NCI-H146 (cell line): ENCODE measurements around the gene NAT10.

Source experiments
- DNase-seq: peaks from one replicate; lab custom pipeline; 2025; lab: John Stamatoyannopoulos, UW

Gene NAT10

DNA sequence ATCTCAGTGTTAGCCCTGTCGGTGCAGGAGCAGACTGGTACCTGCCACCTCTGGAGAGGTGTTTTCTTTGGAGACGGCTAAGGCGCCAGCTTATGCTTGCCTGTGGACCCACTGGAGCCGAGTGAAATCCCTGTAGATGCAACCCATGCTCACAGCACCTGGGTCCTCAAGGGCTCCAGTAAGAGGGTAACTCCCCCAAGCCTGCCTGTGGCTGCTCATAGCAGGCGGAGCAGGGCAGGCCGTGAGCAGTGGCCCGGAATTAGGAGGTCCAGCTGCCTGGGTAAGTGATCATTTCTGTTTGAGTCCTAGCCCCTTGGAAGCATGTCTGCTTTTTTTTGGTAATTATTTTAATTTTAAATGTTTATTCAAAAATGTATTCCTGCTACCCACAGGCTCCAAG, 43.8 kb downstream of the NAT10 start:
- DNase-seq, result no peak

DNA sequence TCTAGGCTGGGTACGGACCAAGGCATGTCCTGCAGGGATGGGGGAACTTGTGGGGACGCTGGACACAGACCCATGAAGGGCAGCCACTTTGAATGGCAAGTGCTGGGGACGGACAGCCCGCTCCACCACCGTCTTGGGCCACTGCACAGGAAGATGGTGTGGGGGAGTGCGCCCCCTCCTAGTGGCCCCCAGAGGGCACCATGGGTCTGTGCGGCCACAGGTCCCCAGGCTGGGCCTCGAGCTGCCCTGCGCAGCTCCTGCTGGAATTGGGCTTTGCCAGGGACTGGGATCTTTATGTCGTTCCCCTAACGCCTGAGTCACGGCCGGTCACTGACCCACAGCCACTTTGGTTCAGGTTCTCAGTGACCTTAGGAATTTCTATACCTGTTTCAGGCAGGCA, 44.4 kb downstream of the NAT10 start:
- no peak for DNase-seq

DNA sequence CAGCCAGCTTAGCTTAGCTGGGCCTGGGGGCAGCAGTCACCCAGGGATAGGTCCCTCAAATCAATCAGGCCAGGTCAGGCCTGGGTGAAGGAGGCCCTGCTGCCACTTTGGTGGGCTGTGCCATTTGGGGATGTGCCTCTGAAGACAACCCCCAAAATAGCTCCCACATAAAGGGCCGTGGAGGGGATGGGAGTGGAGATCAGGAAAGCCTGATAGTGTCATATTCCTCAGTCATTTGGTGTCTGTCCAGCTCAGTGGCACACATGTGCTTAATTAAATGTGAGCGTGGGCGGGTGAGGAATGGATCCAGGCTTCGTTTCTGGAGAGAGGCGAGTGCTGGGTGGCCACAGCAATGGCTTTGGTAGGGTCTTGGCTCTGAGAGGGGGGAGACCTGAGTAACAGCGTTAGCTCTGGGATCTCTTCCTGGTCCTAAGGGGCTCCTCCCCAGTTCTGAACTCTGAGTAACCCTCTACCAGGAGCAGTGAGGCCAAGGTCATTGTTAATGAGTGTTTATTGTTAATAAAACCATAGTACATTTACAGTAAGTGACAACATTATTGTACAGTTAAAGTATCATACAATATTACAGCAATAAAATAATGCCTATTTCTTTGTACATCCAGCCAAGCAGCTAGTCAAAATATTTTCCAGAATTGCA, 45.2 kb downstream of the NAT10 start:
- no peak for DNase-seq

DNA sequence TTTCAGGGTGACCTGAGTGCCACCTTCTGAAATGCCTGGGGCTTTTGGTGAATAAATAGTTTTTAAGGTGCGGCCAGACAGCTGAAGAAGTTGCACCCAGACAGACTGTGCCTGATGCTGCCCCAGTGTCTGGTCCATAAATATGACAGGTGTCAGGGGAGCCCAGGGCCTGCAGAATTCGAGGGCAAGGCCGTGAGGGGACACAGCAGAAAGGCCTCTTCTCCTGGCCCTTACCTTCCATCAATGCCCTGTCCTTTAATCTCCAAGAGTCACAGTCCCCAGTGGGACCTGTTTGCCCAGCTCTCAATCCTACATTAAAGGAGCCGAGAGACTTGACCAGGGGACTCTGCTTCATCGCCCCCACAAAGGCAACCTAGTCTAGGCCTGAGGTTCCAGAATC, 45.7 kb downstream of the NAT10 start:
- no peak for DNase-seq

DNA sequence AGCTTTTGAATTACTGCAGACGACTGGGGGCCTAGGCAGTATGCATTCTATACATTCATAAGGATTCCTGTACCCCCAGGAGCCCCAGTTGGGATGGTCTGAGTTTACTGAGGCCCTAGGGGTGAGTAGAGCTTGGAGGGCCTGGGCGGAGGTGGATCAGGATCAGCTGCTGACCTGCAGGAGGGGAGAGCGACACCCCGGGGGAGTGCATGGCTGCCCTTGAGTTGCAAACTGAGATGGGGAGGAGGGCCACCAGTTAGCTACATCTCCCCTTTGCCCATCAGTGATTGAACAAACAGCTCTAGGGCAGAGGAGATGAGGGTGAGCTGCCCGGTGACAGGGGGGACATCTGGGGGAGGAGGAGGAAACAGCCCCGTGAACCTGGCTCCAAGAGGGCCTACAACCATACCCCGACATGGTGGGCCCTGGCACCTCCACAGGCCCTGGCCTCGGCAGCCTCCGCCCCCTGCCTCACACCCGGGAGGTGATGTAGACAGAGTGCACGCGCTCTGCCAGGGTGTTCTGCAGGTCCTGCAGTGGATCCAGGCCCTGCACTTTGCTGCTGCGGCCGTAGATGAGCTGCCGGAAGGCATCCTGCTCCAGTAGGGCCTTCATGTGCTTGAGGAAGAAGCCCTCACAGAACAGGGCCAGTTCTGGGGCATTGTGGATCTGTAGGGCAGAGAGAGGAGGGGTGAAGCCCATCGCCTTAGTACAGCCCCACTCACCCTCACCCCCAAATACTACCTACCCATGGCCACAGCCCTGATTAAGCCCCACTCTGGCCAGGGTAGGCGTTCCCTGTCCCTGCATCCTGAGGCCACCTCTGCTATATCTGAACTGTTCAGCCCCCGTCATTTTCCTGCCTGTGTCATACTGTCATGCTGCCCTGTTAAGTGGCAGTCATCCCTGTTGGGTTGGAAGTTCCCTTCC, 46.8 kb downstream of the NAT10 start:
- no peak for DNase-seq

DNA sequence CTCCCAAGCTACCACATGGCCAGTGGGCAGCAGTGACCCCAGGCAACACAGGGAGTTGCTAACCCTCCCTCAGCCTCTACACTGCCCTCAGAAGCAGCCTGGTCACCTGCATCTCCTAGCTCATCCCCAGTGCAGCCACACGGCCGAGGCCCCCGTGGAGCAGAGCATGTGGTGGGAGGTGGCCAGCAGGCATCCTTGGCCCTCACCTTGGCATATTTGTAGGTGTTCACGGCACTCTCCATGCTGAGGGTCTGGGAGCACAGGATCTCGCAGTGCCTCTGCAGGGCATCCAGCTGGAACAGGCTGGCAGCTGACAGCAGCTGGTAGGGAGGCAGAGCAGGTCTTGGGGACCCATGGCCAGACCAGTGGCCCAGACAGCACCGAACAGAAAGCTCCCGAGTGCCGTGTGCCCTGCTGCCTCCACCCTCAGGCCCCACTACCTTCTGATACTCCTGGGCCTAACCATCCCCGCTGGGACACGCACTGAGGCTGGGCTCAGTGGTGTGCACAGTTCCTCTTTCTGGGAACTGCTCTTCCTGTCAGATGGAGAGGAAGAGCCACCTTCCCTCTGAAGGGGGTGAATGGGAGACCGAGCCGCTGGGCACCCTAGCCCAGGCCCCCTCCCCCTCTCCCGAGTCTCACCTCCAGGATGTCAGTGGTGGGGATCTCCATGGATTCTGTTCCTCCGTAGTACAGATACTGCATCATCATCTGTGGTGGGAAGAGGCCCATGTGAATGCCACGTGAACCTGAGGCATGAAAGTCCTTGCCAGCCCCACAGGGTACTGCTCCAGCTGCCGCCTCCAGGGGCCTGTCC, 48.8 kb downstream of the NAT10 start:
- DNase-seq, result no peak

DNA sequence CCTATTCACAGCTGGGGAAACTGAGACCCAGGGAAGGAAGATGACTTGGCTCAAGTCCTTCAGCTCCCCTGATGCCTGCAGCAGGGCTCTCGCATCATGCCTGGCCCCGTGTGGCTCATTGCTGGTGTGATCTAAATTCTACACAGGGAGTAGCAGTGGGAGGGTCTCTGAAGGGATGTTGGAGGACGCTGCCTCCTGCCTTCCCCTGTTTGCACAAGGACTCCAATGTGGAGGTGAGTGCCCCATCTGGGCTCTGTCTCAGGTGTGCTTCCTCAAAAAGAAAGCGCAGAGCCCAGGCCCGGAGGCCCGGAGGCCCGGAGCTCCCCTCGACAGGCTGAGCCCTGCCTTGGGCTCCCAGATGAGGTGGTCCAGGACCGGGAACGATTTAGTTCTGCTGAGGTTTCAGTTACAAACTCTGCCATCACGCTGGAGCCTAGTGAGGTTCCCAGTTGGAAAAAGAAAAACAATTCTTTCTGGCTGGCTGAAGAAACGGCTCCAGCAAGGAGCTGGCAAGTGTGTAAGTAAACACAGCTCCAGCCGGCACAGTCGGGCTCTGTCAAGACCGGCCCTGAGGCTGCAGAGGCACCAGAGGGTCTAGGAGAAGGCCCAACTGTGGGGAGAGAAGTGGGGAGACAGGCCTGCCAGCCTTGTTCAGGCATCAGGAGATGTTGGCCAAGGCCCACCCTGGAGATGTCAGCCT, 49.8 kb downstream of the NAT10 start:
- DNase-seq, result no peak

DNA sequence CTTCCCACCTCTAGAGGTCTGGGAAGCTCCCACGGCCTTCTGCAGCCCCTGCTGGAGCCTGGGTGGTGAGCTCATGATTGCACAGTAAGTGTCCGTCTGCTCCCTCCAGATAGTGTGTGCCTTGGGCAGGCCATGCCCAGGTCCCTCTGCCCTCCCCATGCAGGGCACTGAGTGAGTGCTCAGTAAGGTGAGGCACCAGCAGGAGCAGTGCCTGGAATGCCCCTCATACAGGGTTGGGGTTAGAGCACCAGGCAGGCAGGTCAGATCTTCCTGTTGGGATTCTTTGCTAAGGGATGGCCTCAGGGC, 50.3 kb downstream of the NAT10 start:
- no peak for DNase-seq

DNA sequence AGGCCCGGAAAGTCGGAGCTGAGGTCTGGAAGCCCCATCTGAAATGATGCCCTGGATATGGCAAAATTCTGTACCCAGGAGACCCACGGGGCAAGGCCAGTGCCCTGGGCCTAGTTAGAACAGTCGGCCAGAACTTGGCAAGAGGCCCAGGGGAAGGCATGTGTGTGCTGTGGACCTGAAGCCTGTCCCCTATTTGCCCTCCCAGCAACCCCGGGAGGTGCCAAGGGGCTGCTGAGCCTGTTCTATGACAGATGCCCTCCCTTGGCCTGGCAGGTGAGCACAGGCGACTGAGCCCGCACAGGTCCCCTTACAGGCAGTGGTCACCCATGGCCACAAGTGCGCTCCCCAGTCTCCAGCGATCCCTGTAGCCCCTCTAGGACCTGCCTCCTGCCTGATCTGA, 51.7 kb downstream of the NAT10 start:
- no peak for DNase-seq

DNA sequence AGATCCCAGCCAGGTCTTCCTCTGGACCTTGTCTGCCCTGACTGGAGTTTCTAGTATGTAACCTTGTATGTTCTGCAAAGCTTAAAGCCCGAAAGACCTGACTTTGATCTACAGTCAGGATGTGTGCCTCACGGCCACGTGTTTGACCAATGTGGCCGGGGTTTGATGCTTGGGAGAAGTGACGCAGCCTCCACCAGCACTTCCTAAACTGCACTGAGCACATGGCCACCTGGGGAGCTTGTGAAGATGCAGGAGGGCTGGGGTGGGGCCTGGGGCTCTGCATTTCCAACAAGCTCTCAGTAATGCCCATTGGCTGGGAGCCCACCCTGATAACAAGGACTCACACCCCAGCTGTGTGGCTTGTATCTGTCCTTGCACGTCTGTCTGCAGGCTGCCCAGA, 53.2 kb downstream of the NAT10 start:
- DNase-seq, result no peak

DNA sequence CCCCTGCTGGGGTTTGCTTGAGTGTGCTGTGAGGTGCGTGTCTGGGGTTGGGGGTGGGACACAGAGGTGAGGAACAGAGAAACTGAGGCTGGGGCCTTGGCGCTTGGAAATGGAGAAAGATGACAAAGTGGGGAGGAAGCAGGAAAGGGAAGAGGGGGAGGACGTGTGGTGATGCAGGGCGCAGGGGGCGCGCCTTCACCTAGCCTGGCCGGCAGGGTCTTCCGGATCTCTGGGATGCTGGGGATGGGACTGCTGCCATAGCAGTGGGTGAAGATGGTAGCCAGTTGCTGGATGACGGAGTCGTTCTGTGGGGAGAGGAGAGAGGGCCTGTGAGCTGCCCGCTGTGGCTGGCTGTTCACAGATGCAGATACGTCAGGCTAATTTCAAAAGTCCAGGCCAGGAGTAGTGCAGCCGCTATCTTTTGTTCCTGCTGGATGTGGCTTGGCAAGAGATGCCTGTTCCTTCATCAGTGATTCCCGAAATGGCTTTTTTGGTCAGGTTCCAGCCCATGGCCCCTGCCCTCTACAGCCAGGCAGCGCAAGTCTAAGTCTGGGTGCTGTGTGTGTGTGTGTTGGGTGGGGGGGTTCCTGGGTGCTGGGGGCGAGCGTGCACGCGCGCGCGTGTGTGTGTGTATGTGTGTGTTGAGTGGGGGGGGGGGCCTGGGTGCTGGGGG, 54.8 kb downstream of the NAT10 start:
- DNase-seq, result no peak

DNA sequence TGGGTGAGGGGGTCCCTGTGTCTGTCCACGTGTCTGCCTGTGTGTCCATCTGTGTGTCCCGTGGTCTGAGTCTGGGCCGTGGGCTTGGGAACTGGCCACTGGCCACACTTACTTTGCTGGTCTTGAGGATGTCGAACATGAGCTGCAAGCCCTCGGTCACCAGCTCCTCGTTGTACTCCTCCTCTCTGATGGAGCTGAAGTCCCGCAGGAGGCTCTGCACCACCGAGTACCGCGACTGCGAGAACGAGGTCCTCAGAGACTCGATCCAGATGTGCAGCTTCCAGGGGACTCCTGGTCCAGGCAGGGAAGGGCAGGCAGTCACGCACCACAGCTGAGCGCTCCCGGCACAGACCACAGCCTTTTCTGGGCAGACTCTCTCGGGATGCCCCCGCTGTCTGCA, 55.4 kb downstream of the NAT10 start:
- DNase-seq, result no peak

DNA sequence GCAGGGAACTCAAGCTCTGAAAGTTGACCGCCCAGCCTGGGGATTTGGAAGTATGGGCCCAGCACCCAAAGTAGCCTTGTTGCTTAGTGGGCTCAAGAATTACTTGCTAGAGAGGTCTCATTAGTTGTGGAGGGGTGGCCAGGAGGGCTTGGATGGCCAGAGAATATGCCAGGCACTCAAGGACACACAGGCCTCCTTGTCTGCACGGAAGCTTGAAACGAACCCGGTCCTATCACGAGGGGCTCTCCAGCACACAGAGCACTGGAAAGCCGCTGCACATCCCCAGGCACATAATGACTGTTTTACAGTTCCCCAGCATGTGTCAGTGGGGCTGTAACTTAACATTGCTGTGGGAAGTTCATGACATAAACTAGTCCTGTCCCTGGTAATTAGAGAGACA, 55.9 kb downstream of the NAT10 start:
- no peak for DNase-seq

DNA sequence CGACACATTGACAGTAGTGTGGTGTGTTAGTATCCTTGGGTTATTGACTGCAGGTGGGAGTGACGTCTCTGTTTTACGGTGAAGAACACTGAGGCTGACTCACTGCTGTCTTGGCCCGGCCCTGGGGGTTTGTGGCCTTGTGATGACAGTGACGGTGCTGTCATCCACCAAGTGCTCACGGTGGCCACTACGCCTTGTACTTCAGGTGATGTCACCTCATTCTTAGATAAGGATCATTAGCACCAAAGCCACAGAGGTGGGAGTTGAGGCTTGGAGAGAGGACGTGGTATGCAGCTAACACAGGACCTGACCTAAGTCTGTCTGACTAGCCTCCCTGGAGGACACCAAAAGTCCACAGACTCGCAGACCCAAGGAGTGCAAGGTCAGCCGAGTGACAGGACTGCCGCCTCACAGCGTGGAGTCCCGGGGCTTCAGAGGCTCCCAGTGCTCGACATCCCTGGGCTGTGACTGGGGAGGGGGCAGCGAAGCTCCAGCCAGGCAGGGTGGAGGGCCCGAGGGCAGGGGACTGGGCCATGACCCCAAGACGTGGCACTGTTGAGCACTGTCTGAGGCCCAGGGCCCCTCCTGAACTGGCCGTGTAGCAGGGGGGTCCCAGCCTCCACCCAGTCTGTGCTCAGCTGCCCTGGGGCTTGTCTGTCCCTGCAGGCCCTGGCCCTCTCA, 56.5 kb downstream of the NAT10 start:
- no peak for DNase-seq

DNA sequence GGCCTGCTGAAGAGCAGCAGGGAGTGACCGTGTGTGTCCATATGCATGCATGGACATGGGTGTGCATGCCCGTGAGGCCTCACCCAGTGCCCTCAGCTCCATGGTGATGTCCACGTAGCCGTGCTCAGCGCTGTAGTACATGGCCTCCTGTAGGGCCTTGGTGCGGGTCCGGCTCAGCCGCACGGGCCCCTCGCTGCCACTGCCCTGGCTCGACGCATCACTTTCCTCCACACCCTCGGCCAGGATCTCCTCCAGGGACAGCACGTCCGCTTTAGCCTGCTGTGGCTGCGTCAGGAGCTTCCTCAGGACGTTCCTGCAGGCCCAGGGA, 57.0 kb downstream of the NAT10 start:
- no peak for DNase-seq

DNA sequence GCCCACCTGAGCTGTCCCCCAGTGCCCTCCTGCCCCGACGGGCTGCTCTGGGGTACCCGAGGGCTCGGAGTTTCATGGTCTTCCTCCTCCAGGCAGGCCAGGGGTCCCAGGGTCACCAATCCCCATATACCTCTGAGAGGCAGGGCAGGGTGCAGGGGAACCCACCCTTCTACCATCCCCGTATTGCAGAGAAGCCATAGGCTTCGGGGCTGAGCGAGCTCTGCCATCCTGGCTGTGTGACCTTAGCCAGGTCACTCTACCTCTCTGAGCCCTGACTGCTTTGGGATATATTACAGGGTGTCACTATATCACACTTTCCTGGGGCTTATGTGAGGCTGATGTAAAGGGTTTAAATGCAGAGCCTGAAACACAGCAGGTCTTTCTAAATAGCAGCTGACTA, 57.4 kb downstream of the NAT10 start:
- no peak for DNase-seq

DNA sequence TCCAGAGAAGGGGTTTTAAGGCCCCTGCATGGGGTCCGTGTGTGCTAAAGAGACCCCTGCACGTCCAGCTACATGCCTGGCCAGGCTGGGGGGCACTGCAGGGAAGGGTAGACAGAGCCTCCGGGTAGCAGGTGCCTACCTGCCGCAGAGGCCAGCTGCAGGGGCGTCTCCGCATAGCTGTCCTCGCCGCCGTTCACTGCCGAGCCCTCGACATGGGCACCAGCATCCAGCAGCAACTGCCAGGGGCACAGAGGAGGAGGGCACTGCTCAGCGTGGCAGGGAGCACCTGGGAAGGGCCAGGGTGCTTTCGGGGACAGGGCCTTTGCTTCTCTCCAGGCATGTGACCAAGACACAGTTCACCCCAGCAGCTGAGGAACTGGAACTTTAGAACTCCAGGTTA, 59.7 kb downstream of the NAT10 start:
- DNase-seq, result no peak

DNA sequence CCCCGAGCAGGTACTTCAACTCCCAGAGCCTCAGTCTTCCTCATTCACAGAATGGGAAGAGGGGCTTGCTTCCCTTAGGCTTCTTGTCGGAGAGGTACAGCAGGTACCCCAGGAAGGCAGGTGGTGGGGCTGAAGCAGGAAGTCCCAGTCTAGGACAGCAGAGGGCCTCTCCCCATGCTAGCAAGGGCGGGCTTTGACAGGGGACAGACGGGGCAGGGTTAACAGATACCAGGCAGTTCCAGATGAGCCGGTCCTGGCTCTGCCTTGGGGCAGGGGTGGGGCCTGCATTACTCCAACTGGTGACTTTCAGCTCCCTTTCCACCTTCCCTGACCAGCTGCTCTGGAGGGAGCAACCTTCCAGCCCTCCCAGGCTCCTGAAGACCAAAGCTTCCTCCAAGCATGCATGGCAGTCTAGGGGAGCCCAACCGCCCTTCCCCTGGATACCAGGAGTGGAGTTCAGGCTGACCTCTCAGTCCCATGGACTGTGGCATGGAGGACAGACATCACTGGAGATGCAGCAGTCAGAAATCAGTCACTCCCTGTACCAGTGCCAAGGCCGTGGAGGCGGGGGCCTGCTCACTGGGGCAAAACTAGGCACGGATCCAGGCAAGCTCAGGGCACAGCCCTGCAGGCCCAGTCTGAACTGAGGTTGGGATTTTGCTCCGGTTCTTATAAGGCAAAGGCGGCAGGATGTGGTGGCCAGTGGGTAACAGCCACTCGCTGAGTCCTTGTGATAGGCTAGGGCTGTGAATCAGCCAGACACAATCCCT, 60.5 kb downstream of the NAT10 start:
- no peak for DNase-seq

DNA sequence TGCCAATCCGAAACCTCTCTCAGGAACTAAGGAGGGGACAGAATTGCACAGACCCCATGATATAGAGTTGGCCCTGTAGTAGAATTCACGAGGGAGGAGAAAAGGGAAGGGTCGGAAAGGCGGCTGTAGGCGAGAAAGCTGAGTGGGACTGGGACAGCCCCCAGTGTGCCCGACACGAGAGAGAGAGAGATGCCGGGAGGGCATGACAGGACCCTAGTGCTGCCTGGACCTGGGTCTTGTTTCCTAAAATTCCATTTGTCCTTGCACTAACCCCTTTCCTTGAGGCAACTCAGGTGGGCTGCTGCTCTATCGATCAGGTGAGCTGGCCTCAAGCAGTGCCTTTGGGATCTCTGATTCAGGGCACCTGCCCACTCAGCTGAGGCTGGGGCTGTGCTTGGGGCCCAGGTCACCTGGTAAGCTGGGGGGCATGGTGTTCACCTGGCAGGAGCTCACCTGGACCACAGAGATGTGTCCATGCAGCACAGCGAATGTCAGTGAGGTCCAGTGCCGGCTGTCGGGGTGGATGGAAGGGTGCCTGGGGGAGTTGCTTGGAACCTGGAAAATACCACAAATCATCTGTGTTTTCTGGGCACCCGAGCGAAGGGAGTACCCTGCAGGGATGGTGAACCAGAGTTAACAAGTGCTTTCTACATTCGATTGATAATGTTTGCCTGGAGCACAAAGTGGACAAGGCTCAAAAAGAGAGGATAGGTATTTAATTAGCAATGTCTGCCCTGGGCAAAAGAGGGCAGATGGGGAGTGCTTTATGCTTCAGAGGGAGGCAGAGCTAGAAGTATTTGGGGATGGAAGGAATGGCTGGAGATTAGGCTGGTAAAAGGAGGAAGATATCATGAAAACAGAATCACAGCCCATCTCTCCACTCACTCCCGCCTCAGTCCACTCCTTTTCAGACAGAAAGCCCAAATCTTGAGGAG, 61.6 kb downstream of the NAT10 start:
- no peak for DNase-seq
